GM12878 (cell line): ENCODE results near the gene SEMA3D. TPM values are rescaled to one million over a fixed set of nuclear protein-coding genes. Genes with fewer than 3 reads are reported as not detected.

Experiments
- ATAC-seq: fragments of 200-7000 bp; cut with Tn5 transposase; 3 replicates; pipeline ENCODE4 v1.9.1; 2020; ENCODE audit warnings: mild to moderate bottlenecking, moderate library complexity
- BruUV-seq: library from RNA; stranded (reverse); fragments of 400-500 nt; replicated peaks from 2 replicates; lab custom pipeline; 2021; lab: Mats Ljungman, UMichigan
- CTCF ChIA-PET: fragments of 300-600 bp; sonication (Branson Sonifier 250); formaldehyde crosslinking; extraction: SDS; loops from one replicate; lab custom pipeline; 2021; ENCODE audit warnings: inconsistent platforms; lab: Yijun Ruan, JAX
- POLR2A ChIA-PET: fragments of 350-600 bp; formaldehyde crosslinking; extraction: SDS; loops from one replicate; lab custom pipeline; 2021; ENCODE audit warnings: inconsistent platforms; lab: Charles Lee
- RAD21 ChIA-PET: fragments of 300-600 bp; sonication (Branson Sonifier 250); formaldehyde crosslinking; loops from one replicate; lab custom pipeline; 2023; ENCODE audit warnings: antibody characterized with exemption; ENCODE audit not compliant: unreplicated experiment; lab: Charles Lee
- SMC1A ChIA-PET: fragments of 300-600 bp; sonication (Branson Sonifier 250); formaldehyde crosslinking; loops from one replicate; lab custom pipeline; 2023; ENCODE audit not compliant: unreplicated experiment, uncharacterized antibody; lab: Charles Lee
- DNase-seq: peaks from one replicate; pipeline ENCODE4 v3.0.0-alpha.2; 2011; ENCODE audit warnings: low read depth, low spot score
- FAIRE-seq: peaks from 3 replicates; lab custom pipeline; 2011; peaks lifted over from hg19 to GRCh38; lab: Jason Lieb, UNC
- H2AFZ ChIP-seq: 2 replicates; pipeline ENCODE4 v1.6.0; 2011; ENCODE audit warnings: low read depth, low read length, control low read depth; ENCODE audit not compliant: control insufficient read depth
- H3K27ac ChIP-seq: 2 replicates; pipeline ENCODE4 v1.5.1; 2011; ENCODE audit warnings: control low read depth; ENCODE audit not compliant: control insufficient read depth, insufficient read depth
- H3K27me3 ChIP-seq, 2 experiments: replicated peaks in 1 of 2; 2 replicates each; pipeline versions ENCODE4 v1.6.0 to v1.6.1; 2011; ENCODE audit warnings: low read length in 1 of 2; ENCODE audit not compliant: control insufficient read depth in 2 of 2, insufficient read depth in 2 of 2
- H3K36me3 ChIP-seq, 2 experiments: 2 replicates each; pipeline ENCODE4 v1.5.1; 2011; ENCODE audit warnings: low read length in 1 of 2; ENCODE audit not compliant: control insufficient read depth in 2 of 2, insufficient read depth in 2 of 2
- H3K4me1 ChIP-seq: 2 replicates; pipeline ENCODE4 v1.6.1; 2011; ENCODE audit warnings: mild to moderate bottlenecking, low read length, moderate library complexity, mixed read lengths; ENCODE audit not compliant: control insufficient read depth, insufficient read depth
- H3K4me2 ChIP-seq: 2 replicates; pipeline ENCODE4 v1.6.0; 2011; ENCODE audit warnings: control low read depth; ENCODE audit not compliant: control insufficient read depth, insufficient read depth
- H3K4me3 ChIP-seq: fragments of 200-600 bp; sonication (generic); 2 replicates; pipeline ENCODE4 v1.5.1; 2016
- H3K79me2 ChIP-seq: 2 replicates; pipeline ENCODE4 v1.6.0; 2011; ENCODE audit warnings: low read length; ENCODE audit not compliant: control insufficient read depth, insufficient read depth
- H3K9ac ChIP-seq: 2 replicates; pipeline ENCODE4 v1.8.0; 2011; ENCODE audit warnings: low read length, control low read depth, mixed read lengths; ENCODE audit not compliant: control insufficient read depth, insufficient read depth
- H3K9me3 ChIP-seq: replicated peaks from 3 replicates; pipeline ENCODE4 v1.5.1; 2011; ENCODE audit warnings: mild to moderate bottlenecking, low read length; ENCODE audit not compliant: control insufficient read depth, insufficient read depth
- H4K20me1 ChIP-seq: 2 replicates; pipeline ENCODE4 v1.6.0; 2011; ENCODE audit not compliant: control insufficient read depth, insufficient read depth
- CEBPB ChIP-seq, 2 experiments: fragments of 150-350 bp in 1 of 2; IDR thresholded peaks; 2 replicates each; pipeline ENCODE4 v1.6.1; 2012 to 2014; ENCODE audit warnings: low read depth in 2 of 2, low read length in 2 of 2, borderline replicate concordance in 1 of 2, inconsistent platforms in 1 of 2
- KDM1A ChIP-seq: fragments of 200-600 bp; sonication (generic); IDR thresholded peaks from 2 replicates; pipeline ENCODE4 v1.6.1; 2016; ENCODE audit warnings: borderline replicate concordance
- LARP7 ChIP-seq: fragments of 450-650 bp; IDR thresholded peaks from 2 replicates; pipeline ENCODE4 v1.6.1; 2017; ENCODE audit warnings: mild to moderate bottlenecking
- MLLT1 ChIP-seq: fragments of 450-650 bp; IDR thresholded peaks from 2 replicates; pipeline ENCODE4 v1.6.1; 2016; ENCODE audit warnings: mild to moderate bottlenecking
- PRDM15 ChIP-seq: fragments of 450-650 bp; formaldehyde crosslinking; IDR thresholded peaks from 2 replicates; pipeline ENCODE4 v1.4.0; 2020; ENCODE audit warnings: mild to moderate bottlenecking, moderate library complexity
- SMC3 ChIP-seq: IDR thresholded peaks from 2 replicates; pipeline ENCODE4 v1.6.1; 2011; ENCODE audit warnings: low read length, improper control_type of control experiment, borderline replicate concordance
- YY1 ChIP-seq: IDR thresholded peaks from 2 replicates; pipeline ENCODE4 v1.6.1; 2011; ENCODE audit warnings: low read depth, mild to moderate bottlenecking, low read length
- WGBS: methylation state at CpG from one replicate; pipeline ENCODE4 v1.1.6; 2016; ENCODE audit warnings: low lambda C conversion rate; ENCODE audit not compliant: insufficient replicate concordance, insufficient coverage; ENCODE audit errors: missing lambda C conversion rate; 5-methylcytosine and 5-hydroxymethylcytosine counted together
- in situ Hi-C: fragments of 300-500 bp; cut with MboI; formaldehyde crosslinking; loops from 9 replicates; pipeline ENCODE4 v1.14.3; 2018; ENCODE audit warnings: mixed read lengths
- intact Hi-C: fragments of 100-400 bp; cut with micrococcal nuclease; formaldehyde crosslinking; loops from one replicate; pipeline ENCODE4 v1.14.2; 2022; ENCODE audit not compliant: unreplicated experiment
- polyA plus RNA-seq, 11 experiments: library from polyadenylated mRNA; depleted of rRNA in 4 of 11; unstranded in 6 of 11; stranded (reverse) in 5 of 11; fragments of >200 nt; fragmentation: Nextera tagmentation in 4 of 11; fragmentation: Illumina TruSeq in 1 of 11; extraction: Ambion mirVana in 4 of 11; extraction: Trizol in 1 of 11; gene quantifications; 1 replicate in 1 of 11; 2 replicates in 10 of 11; pipeline versions ENCODE4 v1.2.1 to v1.2.3, GENCODE V29; 2011 to 2016; ENCODE audit warnings: inconsistent platforms in 2 of 11, missing spikeins in 2 of 11, low read depth in 1 of 11
- total RNA-seq, 4 experiments: library from RNA; depleted of rRNA in 3 of 4; stranded (reverse); fragments of >200 nt in 3 of 4; fragmentation: Illumina TruSeq in 1 of 4; extraction: Trizol in 1 of 4; gene quantifications; 2 replicates each; pipeline versions ENCODE4 v1.2.1 to v1.2.3, GENCODE V29; 2013 to 2021
- TF ChIP-seq, protein P1 (sequence below): fragments of 450-650 bp; IDR thresholded peaks from 2 replicates; pipeline ENCODE4 v1.6.1; 2017; ENCODE audit warnings: mild to moderate bottlenecking

The SEMA3D gene
- total and polyA plus RNA-seq, 10 of the 15 experiments (the other 5 are each of a cell fraction or from before 2014, with no cell fraction given): 0.04 TPM; not detected in 9

GRCh38 chr7:85018498-85018897 is 168.4 kb downstream of the SEMA3D start:
- no TSS peak for BruUV-seq
- SMC1A ChIA-PET: interaction anchor here (1.2 kb wide), 1 partner anchor 1082 kb away, joined by 7 read pairs; no protein-coding TSS in a partner anchor
- in situ Hi-C loops (no loop called here), intact Hi-C loops (no loop called here)
- CTCF ChIA-PET: interaction anchor here (0.7 to 1.0 kb wide), 4 partner anchors 8 to 1086 kb away, joined by 3 to 5 read pairs (median 4); no protein-coding TSS in a partner anchor
- H3K4me1 ChIP-seq: no peaks in the 10 kb centered on the region
- no peak for FAIRE-seq
- TF ChIP-seq LARP7: no peak
- TF ChIP-seq MLLT1: no peak
- TF ChIP-seq, protein P1, sequence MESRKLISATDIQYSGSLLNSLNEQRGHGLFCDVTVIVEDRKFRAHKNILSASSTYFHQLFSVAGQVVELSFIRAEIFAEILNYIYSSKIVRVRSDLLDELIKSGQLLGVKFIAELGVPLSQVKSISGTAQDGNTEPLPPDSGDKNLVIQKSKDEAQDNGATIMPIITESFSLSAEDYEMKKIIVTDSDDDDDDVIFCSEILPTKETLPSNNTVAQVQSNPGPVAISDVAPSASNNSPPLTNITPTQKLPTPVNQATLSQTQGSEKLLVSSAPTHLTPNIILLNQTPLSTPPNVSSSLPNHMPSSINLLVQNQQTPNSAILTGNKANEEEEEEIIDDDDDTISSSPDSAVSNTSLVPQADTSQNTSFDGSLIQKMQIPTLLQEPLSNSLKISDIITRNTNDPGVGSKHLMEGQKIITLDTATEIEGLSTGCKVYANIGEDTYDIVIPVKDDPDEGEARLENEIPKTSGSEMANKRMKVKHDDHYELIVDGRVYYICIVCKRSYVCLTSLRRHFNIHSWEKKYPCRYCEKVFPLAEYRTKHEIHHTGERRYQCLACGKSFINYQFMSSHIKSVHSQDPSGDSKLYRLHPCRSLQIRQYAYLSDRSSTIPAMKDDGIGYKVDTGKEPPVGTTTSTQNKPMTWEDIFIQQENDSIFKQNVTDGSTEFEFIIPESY: no peak
- TF ChIP-seq KDM1A: no peak
- no peak for TF ChIP-seq CEBPB (IDR thresholded peaks at IDR 0.05; ENCODE audit: borderline replicate concordance in 1 of 2, low read depth in 2 of 2, low read length in 2 of 2)
- TF ChIP-seq SMC3: no peak
- TF ChIP-seq PRDM15 (CRISPR knock-in tag): no peak
- TF ChIP-seq YY1: no peak
- ATAC-seq: no peak
- H3K9ac ChIP-seq: no peak overlapping the region
- WGBS: 47% methylated on average over 1 of the region's 1 CpG
- H3K4me2 ChIP-seq: no peak overlapping the region
- POLR2A ChIA-PET: no interaction called here
- DNase-seq: no peak
- RAD21 ChIA-PET: interaction anchor here (0.9 kb wide), 1 partner anchor 1037 kb away, joined by 3 read pairs; no protein-coding TSS in a partner anchor
- no peaks in the 10 kb centered on the region for H3K79me2 ChIP-seq
- H4K20me1 ChIP-seq: no peaks in the 10 kb centered on the region
- no peaks in the 10 kb centered on the region for H3K27me3 ChIP-seq
- no peak overlapping the region for H3K27ac ChIP-seq
- H3K9me3 ChIP-seq: no peaks in the 10 kb centered on the region
- no peak overlapping the region for H2AFZ ChIP-seq
- H3K4me3 ChIP-seq: no peak overlapping the region
- no peaks in the 10 kb centered on the region for H3K36me3 ChIP-seq
